PC-3 (cell line): ENCODE results near the gene HYDIN.

Source experiments
- CTCF ChIP-seq: fragments of 300-600 bp; sonication (generic); conservative IDR thresholded peaks from 2 replicates; pipeline ENCODE4 v1.5.1; 2017; ENCODE audit warnings: antibody characterized with exemption, low read depth, mild to moderate bottlenecking, low read length
- EZH2 ChIP-seq: fragments of 300-600 bp; sonication (generic); IDR thresholded peaks from one replicate; pipeline ENCODE4 v1.6.1; 2017; ENCODE audit warnings: antibody characterized with exemption, mild to moderate bottlenecking, low read length; ENCODE audit not compliant: unreplicated experiment
- EZH2phosphoT487 ChIP-seq: fragments of 300-600 bp; sonication (generic); IDR thresholded peaks from 2 replicates; pipeline ENCODE4 v1.6.1; 2018; ENCODE audit warnings: mild to moderate bottlenecking, antibody characterized with exemption, low read length, borderline replicate concordance

GRCh38 chr16:70764632-70765031, 465.9 kb downstream of the HYDIN start:
- TF ChIP-seq EZH2phosphoT487 = no peak
- TF ChIP-seq CTCF = no peak
- no peak for TF ChIP-seq EZH2
